RWPE2 (cell line): ENCODE measurements around the gene MFSD6.

Source experiments
- ATAC-seq: fragments of 200-7000 bp; cut with Tn5 transposase; 3 replicates; pipeline ENCODE4 v1.9.1; 2021; ENCODE audit warnings: low read depth
- DNase-seq: peaks from one replicate; pipeline ENCODE4 v3.0.0-alpha.2; 2020; ENCODE audit warnings: low spot score
- H3K27ac ChIP-seq: fragments of 450-650 bp; 2 replicates; pipeline ENCODE4 v1.5.1; 2017; ENCODE audit warnings: mild to moderate bottlenecking; ENCODE audit not compliant: poor library complexity, severe bottlenecking
- H3K27me3 ChIP-seq: fragments of 250-450 bp; sonication (Bioruptor Pico); 2 replicates; pipeline ENCODE4 v1.5.1; 2021; ENCODE audit warnings: mild to moderate bottlenecking, moderate library complexity; ENCODE audit not compliant: insufficient read depth, poor library complexity, severe bottlenecking
- H3K36me3 ChIP-seq: fragments of 250-450 bp; sonication (Bioruptor Pico); 2 replicates; pipeline ENCODE4 v1.5.1; 2020; ENCODE audit warnings: low read depth, mild to moderate bottlenecking, moderate library complexity
- H3K4me1 ChIP-seq: fragments of 250-450 bp; sonication (Bioruptor Pico); 2 replicates; pipeline ENCODE4 v1.5.1; 2021; ENCODE audit warnings: mild to moderate bottlenecking, moderate library complexity; ENCODE audit not compliant: insufficient read depth, poor library complexity, severe bottlenecking
- H3K4me3 ChIP-seq: fragments of 250-450 bp; sonication (Bioruptor Pico); 2 replicates; pipeline ENCODE4 v1.5.1; 2021; ENCODE audit warnings: mild to moderate bottlenecking, moderate library complexity; ENCODE audit not compliant: severe bottlenecking
- H3K9me3 ChIP-seq: fragments of 250-450 bp; sonication (Bioruptor Pico); 2 replicates; pipeline ENCODE4 v1.5.1; 2021; ENCODE audit warnings: mild to moderate bottlenecking, moderate library complexity; ENCODE audit not compliant: severe bottlenecking
- CTCF ChIP-seq: fragments of 450-650 bp; IDR thresholded peaks from one replicate; pipeline ENCODE4 v1.5.1; 2017; ENCODE audit warnings: mild to moderate bottlenecking, moderate library complexity; ENCODE audit not compliant: poor library complexity, severe bottlenecking

Gene MFSD6

DNA sequence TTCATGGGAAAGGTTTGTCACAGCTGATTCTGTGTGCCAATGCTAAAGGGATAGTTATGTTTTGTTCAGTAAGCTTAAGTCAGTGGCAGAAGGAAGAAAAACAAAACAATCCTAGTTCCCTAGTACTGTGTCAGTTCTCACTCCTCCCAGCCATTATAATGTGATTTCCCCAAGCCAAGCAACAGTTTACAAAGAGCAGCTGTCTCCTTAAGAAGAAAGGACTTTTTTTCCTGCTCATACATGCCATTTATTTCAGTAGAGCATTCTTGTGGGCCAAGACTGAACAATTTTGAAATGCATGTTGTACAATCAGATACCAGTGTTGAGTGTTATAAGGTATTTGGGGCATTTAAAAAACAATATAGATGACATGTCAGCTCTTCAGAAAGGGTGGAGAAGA, 74.3 kb downstream of the MFSD6 start:
- ATAC-seq (no peak), DNase-seq (no peak)
- Histone ChIP-seq H3K27me3 (no peaks in the 10 kb centered on the region), H3K9me3 (no peaks in the 10 kb centered on the region), H3K4me3 (no peak overlapping the region), H3K27ac (no peak overlapping the region), H3K36me3 (no peaks in the 10 kb centered on the region), H3K4me1 (no peaks in the 10 kb centered on the region)
- no peak for TF ChIP-seq CTCF

- no peak for ATAC-seq
- Histone ChIP-seq H3K9me3 (no peaks in the 10 kb centered on the region), H3K27me3 (no peaks in the 10 kb centered on the region), H3K27ac (no peak overlapping the region), H3K36me3 (peaks cover 8% of the 10 kb centered on the region), H3K4me1 (no peaks in the 10 kb centered on the region), H3K4me3 (no peak overlapping the region)
- TF ChIP-seq CTCF, result no peak
- no peak for DNase-seq
Observed at GRCh38 chr2:190486037-190486623, 78.0 kb downstream of the MFSD6 start.

DNA sequence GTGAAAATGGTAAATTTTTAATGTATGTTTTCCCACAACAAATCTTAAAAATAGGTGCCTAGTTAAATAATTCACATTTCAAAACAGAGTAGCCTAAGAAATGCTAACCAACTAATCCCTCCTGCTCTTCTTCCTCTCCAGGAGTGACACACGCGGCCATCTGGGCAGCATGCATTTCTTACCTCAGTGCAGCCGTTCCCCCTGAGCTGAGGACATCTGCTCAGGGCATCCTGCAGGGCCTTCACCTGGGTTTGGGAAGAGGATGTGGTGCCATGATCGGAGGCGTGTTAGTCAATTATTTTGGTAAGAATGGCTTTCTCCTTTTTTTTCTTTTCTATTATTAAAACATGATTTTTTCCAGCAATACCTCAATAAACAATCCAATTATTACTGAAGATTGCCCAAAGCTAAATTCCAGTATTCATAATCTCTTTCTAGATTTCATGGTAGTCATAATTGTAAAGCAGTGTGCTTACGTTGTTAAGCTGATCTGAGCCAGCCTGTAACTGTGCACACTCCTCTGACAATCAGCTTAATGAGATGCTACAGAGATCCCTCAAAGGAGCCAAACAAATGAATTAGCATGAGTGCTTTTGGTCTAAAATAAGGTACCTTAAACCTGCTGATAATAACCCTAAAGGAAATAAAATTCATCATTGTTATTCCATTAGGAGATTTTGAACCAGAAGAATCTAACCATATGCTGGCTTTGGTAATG, 80.5 kb downstream of the MFSD6 start:
- DNase-seq, result no peak
- H3K36me3 ChIP-seq, result peaks cover 8% of the 10 kb centered on the region
- no peak overlapping the region for H3K27ac ChIP-seq
- H3K27me3 ChIP-seq, result no peaks in the 10 kb centered on the region
- ATAC-seq, result no peak
- H3K4me3 ChIP-seq, result no peak overlapping the region
- no peaks in the 10 kb centered on the region for H3K4me1 ChIP-seq
- H3K9me3 ChIP-seq, result no peaks in the 10 kb centered on the region
- TF ChIP-seq CTCF, result no peak

GRCh38 chr2:190489475-190489874, 81.3 kb downstream of the MFSD6 start:
- ATAC-seq, result no peak
- no peak for TF ChIP-seq CTCF
- no peak overlapping the region for H3K4me3 ChIP-seq

GRCh38 chr2:190490502-190490901, 82.3 kb downstream of the MFSD6 start:
- no peak overlapping the region for H3K4me3 ChIP-seq
- DNase-seq, result no peak
- TF ChIP-seq CTCF, result no peak
- H3K27ac ChIP-seq, result no peak overlapping the region
- no peaks in the 10 kb centered on the region for H3K4me1 ChIP-seq
- no peaks in the 10 kb centered on the region for H3K27me3 ChIP-seq
- no peak for ATAC-seq
- no peaks in the 10 kb centered on the region for H3K9me3 ChIP-seq
- H3K36me3 ChIP-seq, result peaks cover 8% of the 10 kb centered on the region

More at GRCh38 chr2:190489475-190489874, 81.3 kb downstream of the MFSD6 start:
- H3K36me3 ChIP-seq, result peaks cover 8% of the 10 kb centered on the region
- DNase-seq, result no peak
- no peaks in the 10 kb centered on the region for H3K4me1 ChIP-seq
- no peaks in the 10 kb centered on the region for H3K9me3 ChIP-seq
- no peaks in the 10 kb centered on the region for H3K27me3 ChIP-seq
- no peak overlapping the region for H3K27ac ChIP-seq
